ENCODE results near the gene RTP5. TPM values are rescaled to one million over a fixed set of nuclear protein-coding genes. Genes with fewer than 3 reads are reported as not detected.

RTP5 gene
- total RNA-seq, 6 experiments from 2014 or later, result not detected

GRCh38 chr2:241843321-241844065 lies 26.0 kb upstream of the RTP5 start:
- no peak overlapping the region for H3K27ac Mint-ChIP-seq
- H3K4me3 Mint-ChIP-seq, result no peak overlapping the region
- TF ChIP-seq CTCF (IDR thresholded peaks at IDR 0.05), result no peak
- H3K9me3 Mint-ChIP-seq, result no peaks in the 10 kb centered on the region
- H3K4me1 Mint-ChIP-seq (ENCODE audit: low read depth), result no peaks in the 10 kb centered on the region
- no peak for DNase-seq
- no peaks in the 10 kb centered on the region for H3K36me3 Mint-ChIP-seq (ENCODE audit: low read depth)
- H3K27me3 Mint-ChIP-seq (ENCODE audit: insufficient read depth), result peaks cover 20% of the 10 kb centered on the region

- Mint-ChIP-seq H3K27ac (no peak overlapping the region), H3K4me1 (ENCODE audit: low read depth) (no peaks in the 10 kb centered on the region), H3K9me3 (no peaks in the 10 kb centered on the region), H3K36me3 (ENCODE audit: low read depth) (no peaks in the 10 kb centered on the region), H3K27me3 (ENCODE audit: insufficient read depth) (peaks cover 25% of the 10 kb centered on the region), H3K4me3 (peak overlapping the region; percentile 73)
- peak; percentile 31 for DNase-seq
- TF ChIP-seq CTCF (IDR thresholded peaks at IDR 0.05), result no peak
Observed at GRCh38 chr2:241844066-241844728, 25.3 kb upstream of the RTP5 start.

GRCh38 chr2:241844831-241845578 lies 24.5 kb upstream of the RTP5 start:
- Mint-ChIP-seq H3K36me3 (ENCODE audit: low read depth) (no peaks in the 10 kb centered on the region), H3K4me1 (ENCODE audit: low read depth) (no peaks in the 10 kb centered on the region), H3K27ac (no peak overlapping the region), H3K9me3 (no peaks in the 10 kb centered on the region), H3K27me3 (ENCODE audit: insufficient read depth) (peaks cover 23% of the 10 kb centered on the region), H3K4me3 (peak overlapping the region; percentile 73)
- no peak for DNase-seq
- TF ChIP-seq CTCF (IDR thresholded peaks at IDR 0.05), result no peak

- H3K9me3 Mint-ChIP-seq, result no peaks in the 10 kb centered on the region
- H3K27ac Mint-ChIP-seq, result no peak overlapping the region
- H3K36me3 Mint-ChIP-seq (ENCODE audit: low read depth), result no peaks in the 10 kb centered on the region
- H3K4me1 Mint-ChIP-seq (ENCODE audit: low read depth), result no peaks in the 10 kb centered on the region
- H3K27me3 Mint-ChIP-seq (ENCODE audit: insufficient read depth), result peaks cover 21% of the 10 kb centered on the region
- no peak overlapping the region for H3K4me3 Mint-ChIP-seq
- no peak for TF ChIP-seq CTCF (IDR thresholded peaks at IDR 0.05)
- DNase-seq, result no peak
Observed at GRCh38 chr2:241846406-241846805, 23.1 kb upstream of the RTP5 start.

GRCh38 chr2:241848761-241849615 lies 20.5 kb upstream of the RTP5 start:
- Mint-ChIP-seq H3K36me3 (ENCODE audit: low read depth) (no peaks in the 10 kb centered on the region), H3K4me3 (no peak overlapping the region), H3K27me3 (ENCODE audit: insufficient read depth) (peaks cover 14% of the 10 kb centered on the region), H3K4me1 (ENCODE audit: low read depth) (no peaks in the 10 kb centered on the region), H3K27ac (no peak overlapping the region), H3K9me3 (no peaks in the 10 kb centered on the region)
- no peak for DNase-seq
- TF ChIP-seq CTCF (IDR thresholded peaks at IDR 0.05), result no peak

All from HFFc6 (cell line).